K562 (cell line): ENCODE measurements around the gene TADA2A. TPM values are rescaled to one million over a fixed set of nuclear protein-coding genes. Genes with fewer than 3 reads are reported as not detected.

Experiments used
- ATAC-seq: fragments of 200-7000 bp; cut with Tn5 transposase; 3 replicates; pipeline ENCODE4 v1.9.1; 2020; ENCODE audit warnings: moderate library complexity
- BruUV-seq: library from RNA; stranded (reverse); fragments of 400-500 nt; replicated peaks from 2 replicates; lab custom pipeline; 2021; lab: Mats Ljungman, UMichigan
- CTCF ChIA-PET: fragments of 300-600 bp; formaldehyde crosslinking; extraction: SDS; loops from one replicate; lab custom pipeline; 2021; ENCODE audit warnings: low intra/inter-chr PET ratio; lab: Yijun Ruan, JAX
- POLR2A ChIA-PET: fragments of 300-600, 350-650 bp; sonication (Branson Sonifier 250); formaldehyde crosslinking; extraction: SDS; loops from one replicate; lab custom pipeline; 2021; ENCODE audit warnings: antibody characterized with exemption, inconsistent platforms; lab: Yijun Ruan, JAX
- DNase-seq, 4 experiments: peaks; one replicate each; pipeline versions ENCODE4 v3.0.0 to v3.0.0-alpha.2; 2011 to 2018; ENCODE audit warnings: low spot score in 3 of 4, mixed read lengths in 3 of 4; ENCODE audit errors: extremely low read depth in 1 of 4
- FAIRE-seq: peaks from 2 replicates; lab custom pipeline; 2011; peaks lifted over from hg19 to GRCh38; lab: Jason Lieb, UNC
- H2AFZ ChIP-seq: 2 replicates; pipeline ENCODE4 v1.6.0; 2011; ENCODE audit warnings: low read depth, low read length, control low read depth, inconsistent platforms
- H3K27ac ChIP-seq: fragments of 200-600 bp; 3 replicates; pipeline ENCODE4 v1.8.0; 2011; ENCODE audit warnings: low read depth, mild to moderate bottlenecking, control low read depth, inconsistent platforms, low read length, moderate library complexity, mixed read lengths; ENCODE audit errors: extremely low read depth
- H3K27me3 ChIP-seq, 2 experiments: fragments of 300-600 bp in 1 of 2; 2 replicates in 1 of 2; 3 replicates in 1 of 2; pipeline versions ENCODE4 v1.6.0 to v1.8.0; 2011; ENCODE audit warnings: inconsistent platforms in 2 of 2, low read length in 2 of 2, mild to moderate bottlenecking in 1 of 2, mixed read lengths in 1 of 2, moderate library complexity in 1 of 2; ENCODE audit not compliant: control insufficient read depth in 2 of 2, insufficient read depth in 2 of 2
- H3K36me3 ChIP-seq: fragments of 300-600 bp; 3 replicates; pipeline ENCODE4 v1.8.0; 2011; ENCODE audit warnings: mild to moderate bottlenecking, low read length, inconsistent platforms; ENCODE audit not compliant: control insufficient read depth, insufficient read depth
- H3K4me1 ChIP-seq, 2 experiments: fragments of 200-600 bp in 1 of 2; replicated peaks in 1 of 2; 2 replicates in 1 of 2; 3 replicates in 1 of 2; pipeline versions ENCODE4 v1.5.1 to v1.8.0; 2011; ENCODE audit warnings: inconsistent platforms in 2 of 2, low read length in 2 of 2, mild to moderate bottlenecking in 1 of 2, mixed read lengths in 1 of 2, moderate library complexity in 1 of 2; ENCODE audit not compliant: control insufficient read depth in 2 of 2, insufficient read depth in 2 of 2
- H3K4me2 ChIP-seq: 2 replicates; pipeline ENCODE4 v1.6.1; 2011; ENCODE audit warnings: low read length, control low read depth, inconsistent platforms, mixed read lengths; ENCODE audit not compliant: insufficient read depth
- H3K4me3 ChIP-seq: fragments of 200-600 bp; sonication (generic), shearing (Covaris generic); 2 replicates; pipeline ENCODE4 v1.5.1; 2016; ENCODE audit warnings: control low read depth, inconsistent platforms
- H3K79me2 ChIP-seq: fragments of 200-600 bp; 3 replicates; pipeline ENCODE4 v1.8.0; 2011; ENCODE audit warnings: low read length, inconsistent platforms; ENCODE audit not compliant: control insufficient read depth, insufficient read depth
- H3K9ac ChIP-seq, 2 experiments: 2 replicates each; pipeline versions ENCODE4 v1.6.0 to v1.6.1; 2011; ENCODE audit warnings: low read depth in 2 of 2, low read length in 2 of 2, control low read depth in 1 of 2, inconsistent platforms in 1 of 2, mild to moderate bottlenecking in 1 of 2, mixed read lengths in 1 of 2; ENCODE audit not compliant: insufficient read depth in 1 of 2
- H3K9me1 ChIP-seq: one replicate; pipeline ENCODE4 v1.6.0; 2011; ENCODE audit warnings: inconsistent platforms, mild to moderate bottlenecking, low read length, moderate library complexity; ENCODE audit not compliant: control insufficient read depth, insufficient read depth
- H3K9me3 ChIP-seq: replicated peaks from 2 replicates; pipeline ENCODE4 v1.5.1; 2011; ENCODE audit warnings: low read depth, low read length, inconsistent platforms; ENCODE audit not compliant: control insufficient read depth, insufficient read depth
- H4K20me1 ChIP-seq: replicated peaks from 2 replicates; pipeline ENCODE4 v1.6.1; 2011; ENCODE audit warnings: low read length, inconsistent platforms, mixed read lengths; ENCODE audit not compliant: control insufficient read depth, insufficient read depth
- HDGF ChIP-seq: fragments of 450-650 bp; IDR thresholded peaks from 2 replicates; pipeline ENCODE4 v1.6.1; 2016
- KDM4B ChIP-seq, 2 experiments: fragments of 450-650 bp in 1 of 2; sonication (generic) in 1 of 2; IDR thresholded peaks; 2 replicates each; pipeline ENCODE4 v1.6.1; 2016 to 2017; ENCODE audit warnings: borderline replicate concordance in 2 of 2, antibody characterized with exemption in 1 of 2, low read depth in 1 of 2, mild to moderate bottlenecking in 1 of 2
- NCOA6 ChIP-seq: fragments of 450-650 bp; IDR thresholded peaks from 2 replicates; pipeline ENCODE4 v1.6.1; 2017; ENCODE audit warnings: mild to moderate bottlenecking
- NRF1 ChIP-seq, 2 experiments: fragments of 450-650 bp; IDR thresholded peaks in 1 of 2; conservative IDR thresholded peaks in 1 of 2; 2 replicates each; pipeline ENCODE4 v1.6.1; 2014; ENCODE audit warnings: mild to moderate bottlenecking in 2 of 2
- PCBP2 ChIP-seq: fragments of 200-400 bp; formaldehyde crosslinking; IDR thresholded peaks from 2 replicates; pipeline ENCODE4 v1.6.1; 2018; ENCODE audit warnings: low read length, low read depth, mild to moderate bottlenecking, moderate library complexity; ENCODE audit not compliant: poor library complexity, severe bottlenecking
- POLR2H ChIP-seq: IDR thresholded peaks from 2 replicates; pipeline ENCODE4 v1.6.1; 2016; ENCODE audit warnings: missing genetic modification characterization, low read depth, mild to moderate bottlenecking, control low read depth, missing compliant biosample characterization, moderate library complexity
- RFX1 ChIP-seq: fragments of 450-650 bp; IDR thresholded peaks from 2 replicates; pipeline ENCODE4 v1.6.1; 2016; ENCODE audit warnings: mild to moderate bottlenecking, moderate library complexity
- SRSF9 ChIP-seq: fragments of 200-400 bp; formaldehyde crosslinking; IDR thresholded peaks from 2 replicates; pipeline ENCODE4 v1.6.1; 2017; ENCODE audit warnings: low read depth, low read length, borderline replicate concordance
- YY1 ChIP-seq, 3 experiments: IDR thresholded peaks; 2 replicates each; pipeline ENCODE4 v1.6.1; 2011; ENCODE audit warnings: low read length in 2 of 3, mild to moderate bottlenecking in 2 of 3, moderate library complexity in 2 of 3, borderline replicate concordance in 1 of 3, control low read depth in 1 of 3, low read depth in 1 of 3; ENCODE audit not compliant: insufficient read depth in 3 of 3, insufficient replicate concordance in 2 of 3, control insufficient read depth in 1 of 3, insufficient read length in 1 of 3; ENCODE audit errors: extremely low read depth in 1 of 3
- WGBS: fragments of 100-300 bp; shearing (Covaris generic); methylation state at CpG from one replicate; pipeline ENCODE4 v1.1.6; 2016; ENCODE audit warnings: low coverage, mixed read lengths; ENCODE audit not compliant: insufficient coverage; ENCODE audit errors: missing lambda C conversion rate; 5-methylcytosine and 5-hydroxymethylcytosine counted together
- in situ Hi-C: fragments of 300-500 bp; cut with MboI; formaldehyde crosslinking; loops from 4 replicates; pipeline ENCODE4 v1.15.0; 2018; ENCODE audit warnings: inconsistent platforms, mixed read lengths
- intact Hi-C: fragments of 100-400 bp; cut with micrococcal nuclease; formaldehyde crosslinking; loops from 2 replicates; pipeline ENCODE4 v1.14.2; 2022
- polyA plus RNA-seq, 8 experiments: library from polyadenylated mRNA; depleted of rRNA in 4 of 8; stranded (reverse) in 5 of 8; unstranded in 3 of 8; fragments of >200 nt; fragmentation: Nextera tagmentation in 2 of 8; fragmentation: Illumina TruSeq in 1 of 8; extraction: Ambion mirVana in 2 of 8; extraction: Trizol in 1 of 8; gene quantifications; 2 replicates each; pipeline versions ENCODE4 v1.2.1 to v1.2.3, GENCODE V29; 2011 to 2014; ENCODE audit warnings: inconsistent platforms in 1 of 8, missing spikeins in 1 of 8
- total RNA-seq, 7 experiments: library from RNA; depleted of rRNA in 6 of 7; stranded (reverse); fragments of >200 nt in 6 of 7; fragmentation: Illumina TruSeq in 2 of 7; extraction: Trizol in 2 of 7; gene quantifications; 2 replicates each; pipeline versions ENCODE4 v1.2.1 to v1.2.3, GENCODE V29; 2011 to 2021; ENCODE audit warnings: low replicate concordance in 1 of 7
- TF ChIP-seq, protein P1 (sequence below): sonication (generic); formaldehyde crosslinking; IDR thresholded peaks from 2 replicates; pipeline ENCODE4 v1.8.0; 2022; ENCODE audit warnings: missing genetic modification reagents, mild to moderate bottlenecking, moderate library complexity, borderline replicate concordance
- TF ChIP-seq, protein P2 (sequence below): fragments of 450-650 bp; formaldehyde crosslinking; IDR thresholded peaks from 2 replicates; pipeline ENCODE4 v1.4.0; 2020; ENCODE audit warnings: mild to moderate bottlenecking, mixed read lengths
- TF ChIP-seq, protein P3 (sequence below): fragments of 250-450 bp; sonication (Bioruptor Pico); IDR thresholded peaks from 2 replicates; pipeline ENCODE4 v1.8.0; 2021; ENCODE audit warnings: moderate library complexity, mild to moderate bottlenecking, inconsistent platforms

Gene TADA2A
- total and polyA plus RNA-seq, 9 of the 15 experiments (the other 6 are each of a cell fraction or from before 2014, with no cell fraction given) = 13.8 to 37.7 (median 25.0) TPM

DNA sequence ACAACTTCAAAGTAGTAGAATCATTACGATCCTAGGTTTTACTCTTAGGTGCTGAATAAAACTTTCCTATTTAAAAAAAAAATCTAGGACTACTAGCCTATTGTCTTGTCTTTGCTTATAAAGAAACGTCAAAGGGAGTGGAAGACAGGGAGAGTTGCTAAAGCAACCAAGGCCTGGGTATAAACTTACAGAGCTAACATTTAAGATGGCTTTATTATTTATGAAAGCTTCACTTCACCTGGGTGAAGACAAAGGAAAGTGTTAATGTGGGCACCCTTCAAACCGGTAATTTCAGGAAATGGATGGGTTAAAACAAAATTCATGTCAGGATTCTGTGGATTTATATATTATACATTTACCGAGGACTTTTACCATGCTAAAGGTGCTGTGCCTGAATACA is 85.5 kb downstream of the TADA2A start:
- 4% methylated on average over 4 of the region's 4 CpGs for WGBS
- intact Hi-C loops = no loop called here
- no peaks in the 10 kb centered on the region for H3K9me3 ChIP-seq
- peak overlapping the region; percentile 74 for H3K4me3 ChIP-seq
- H3K27me3 ChIP-seq = no peaks in the 10 kb centered on the region
- POLR2A ChIA-PET = interaction anchor here (0.7 to 1.5 kb wide), 5 partner anchors 10 to 62 kb away, joined by 3 to 5 read pairs (median 4); no protein-coding TSS in a partner anchor
- H3K27ac ChIP-seq = peak overlapping the region; percentile 79
- CTCF ChIA-PET = no interaction called here
- peaks cover 11 to 24% of the 10 kb centered on the region in 2 experiments; a peak in 4 of 5 replicates for H3K4me1 ChIP-seq
- TF ChIP-seq RFX1 = peak; percentile 56
- TF ChIP-seq, protein P1, sequence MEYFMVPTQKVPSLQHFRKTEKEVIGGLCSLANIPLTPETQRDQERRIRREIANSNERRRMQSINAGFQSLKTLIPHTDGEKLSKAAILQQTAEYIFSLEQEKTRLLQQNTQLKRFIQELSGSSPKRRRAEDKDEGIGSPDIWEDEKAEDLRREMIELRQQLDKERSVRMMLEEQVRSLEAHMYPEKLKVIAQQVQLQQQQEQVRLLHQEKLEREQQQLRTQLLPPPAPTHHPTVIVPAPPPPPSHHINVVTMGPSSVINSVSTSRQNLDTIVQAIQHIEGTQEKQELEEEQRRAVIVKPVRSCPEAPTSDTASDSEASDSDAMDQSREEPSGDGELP (CRISPR knock-in tag) = no peak
- no peak for TF ChIP-seq NCOA6
- TF ChIP-seq POLR2H (tag) = 0 out of 2 replicates have a peak, but pooled peaks have one; percentile 8
- TF ChIP-seq YY1 (IDR thresholded peaks at IDR 0.05; ENCODE audit: borderline replicate concordance in 1 of 3, control insufficient read depth in 1 of 3, extremely low read depth in 1 of 3, insufficient read depth in 3 of 3, insufficient read length in 1 of 3, insufficient replicate concordance in 2 of 3, low read depth in 1 of 3, low read length in 2 of 3) = no peak
- no peak for TF ChIP-seq PCBP2
- no peak for TF ChIP-seq HDGF
- TF ChIP-seq, protein P2, sequence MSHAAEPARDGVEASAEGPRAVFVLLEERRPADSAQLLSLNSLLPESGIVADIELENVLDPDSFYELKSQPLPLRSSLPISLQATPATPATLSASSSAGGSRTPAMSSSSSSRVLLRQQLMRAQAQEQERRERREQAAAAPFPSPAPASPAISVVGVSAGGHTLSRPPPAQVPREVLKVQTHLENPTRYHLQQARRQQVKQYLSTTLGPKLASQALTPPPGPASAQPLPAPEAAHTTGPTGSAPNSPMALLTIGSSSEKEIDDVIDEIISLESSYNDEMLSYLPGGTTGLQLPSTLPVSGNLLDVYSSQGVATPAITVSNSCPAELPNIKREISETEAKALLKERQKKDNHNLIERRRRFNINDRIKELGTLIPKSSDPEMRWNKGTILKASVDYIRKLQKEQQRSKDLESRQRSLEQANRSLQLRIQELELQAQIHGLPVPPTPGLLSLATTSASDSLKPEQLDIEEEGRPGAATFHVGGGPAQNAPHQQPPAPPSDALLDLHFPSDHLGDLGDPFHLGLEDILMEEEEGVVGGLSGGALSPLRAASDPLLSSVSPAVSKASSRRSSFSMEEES (CRISPR knock-in tag) = no peak
- no peak for TF ChIP-seq NRF1 (conservative IDR thresholded peaks at IDR 0.05 in 1 of 2, IDR thresholded peaks at IDR 0.05 in 1 of 2)
- TF ChIP-seq, protein P3, sequence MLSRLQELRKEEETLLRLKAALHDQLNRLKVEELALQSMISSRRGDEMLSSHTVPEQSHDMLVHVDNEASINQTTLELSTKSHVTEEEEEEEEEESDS = no peak
- no peak for TF ChIP-seq SRSF9
- TF ChIP-seq KDM4B (IDR thresholded peaks at IDR 0.05; ENCODE audit: borderline replicate concordance in 2 of 2, low read depth in 1 of 2) = no peak
- no peaks in the 10 kb centered on the region for H3K9me1 ChIP-seq
- peak overlapping the region in 1 of 2 experiments; percentile 61; a peak in 2 of 4 replicates for H3K9ac ChIP-seq
- H4K20me1 ChIP-seq = no peaks in the 10 kb centered on the region
- BruUV-seq = no TSS peak
- no peak for ATAC-seq
- H3K79me2 ChIP-seq = peaks cover 68% of the 10 kb centered on the region
- FAIRE-seq = no peak
- peak overlapping the region; percentile 90 for H3K4me2 ChIP-seq
- in situ Hi-C loops = no loop called here
- no peaks in the 10 kb centered on the region for H3K36me3 ChIP-seq
- DNase-seq = no peak
- H2AFZ ChIP-seq = no peak overlapping the region
